Keratinocyte (primary cell): ENCODE results near the gene ZNF83.

Source experiments
- EZH2 ChIP-seq: IDR thresholded peaks from one replicate; pipeline ENCODE4 v1.6.1; 2012; ENCODE audit warnings: inconsistent platforms, mild to moderate bottlenecking, low read length, moderate library complexity
- TF ChIP-seq, protein P1 (sequence below), 3 experiments: IDR thresholded peaks in 1 of 3; conservative IDR thresholded peaks in 1 of 3; optimal IDR thresholded peaks in 1 of 3; 2 replicates in 2 of 3; 3 replicates in 1 of 3; pipeline versions ENCODE3 to v1.5.1; 2011; ENCODE audit warnings: low read length in 3 of 3, mild to moderate bottlenecking in 3 of 3, moderate library complexity in 2 of 3, control low read depth in 1 of 3, inconsistent platforms in 1 of 3; ENCODE audit not compliant: insufficient read depth in 2 of 3; ENCODE audit errors: extremely low read depth in 1 of 3

DNA sequence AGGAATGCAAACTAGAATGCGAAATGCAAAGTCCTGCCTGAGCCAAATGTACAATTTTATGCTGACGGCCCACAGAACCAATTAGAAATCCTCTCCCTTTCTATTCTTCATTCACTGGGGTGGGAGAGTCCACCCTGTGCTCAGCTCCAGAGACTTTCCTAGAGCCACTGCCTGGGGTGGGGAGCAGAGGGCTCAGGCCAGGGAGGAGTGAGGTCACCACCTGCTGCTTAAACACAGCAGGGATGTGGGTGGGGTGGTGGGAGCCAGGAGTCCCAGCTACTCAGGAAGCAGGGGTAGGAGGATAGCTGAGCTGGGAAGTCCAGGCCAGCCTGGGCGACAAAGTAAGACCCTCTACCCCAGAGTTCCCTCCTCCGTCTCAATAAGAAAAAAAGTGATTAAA is 26.9 kb upstream of the ZNF83 start:
- TF ChIP-seq, protein P1, sequence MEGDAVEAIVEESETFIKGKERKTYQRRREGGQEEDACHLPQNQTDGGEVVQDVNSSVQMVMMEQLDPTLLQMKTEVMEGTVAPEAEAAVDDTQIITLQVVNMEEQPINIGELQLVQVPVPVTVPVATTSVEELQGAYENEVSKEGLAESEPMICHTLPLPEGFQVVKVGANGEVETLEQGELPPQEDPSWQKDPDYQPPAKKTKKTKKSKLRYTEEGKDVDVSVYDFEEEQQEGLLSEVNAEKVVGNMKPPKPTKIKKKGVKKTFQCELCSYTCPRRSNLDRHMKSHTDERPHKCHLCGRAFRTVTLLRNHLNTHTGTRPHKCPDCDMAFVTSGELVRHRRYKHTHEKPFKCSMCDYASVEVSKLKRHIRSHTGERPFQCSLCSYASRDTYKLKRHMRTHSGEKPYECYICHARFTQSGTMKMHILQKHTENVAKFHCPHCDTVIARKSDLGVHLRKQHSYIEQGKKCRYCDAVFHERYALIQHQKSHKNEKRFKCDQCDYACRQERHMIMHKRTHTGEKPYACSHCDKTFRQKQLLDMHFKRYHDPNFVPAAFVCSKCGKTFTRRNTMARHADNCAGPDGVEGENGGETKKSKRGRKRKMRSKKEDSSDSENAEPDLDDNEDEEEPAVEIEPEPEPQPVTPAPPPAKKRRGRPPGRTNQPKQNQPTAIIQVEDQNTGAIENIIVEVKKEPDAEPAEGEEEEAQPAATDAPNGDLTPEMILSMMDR (optimal IDR thresholded peaks at IDR 0.05 in 1 of 3, IDR thresholded peaks at IDR 0.05 in 1 of 3, conservative IDR thresholded peaks at IDR 0.05 in 1 of 3; ENCODE audit: extremely low read depth in 1 of 3, insufficient read depth in 2 of 3, low read length in 3 of 3) = no peak
- no peak for TF ChIP-seq EZH2
